ENCODE measurements around the gene GALNT17.

DNA sequence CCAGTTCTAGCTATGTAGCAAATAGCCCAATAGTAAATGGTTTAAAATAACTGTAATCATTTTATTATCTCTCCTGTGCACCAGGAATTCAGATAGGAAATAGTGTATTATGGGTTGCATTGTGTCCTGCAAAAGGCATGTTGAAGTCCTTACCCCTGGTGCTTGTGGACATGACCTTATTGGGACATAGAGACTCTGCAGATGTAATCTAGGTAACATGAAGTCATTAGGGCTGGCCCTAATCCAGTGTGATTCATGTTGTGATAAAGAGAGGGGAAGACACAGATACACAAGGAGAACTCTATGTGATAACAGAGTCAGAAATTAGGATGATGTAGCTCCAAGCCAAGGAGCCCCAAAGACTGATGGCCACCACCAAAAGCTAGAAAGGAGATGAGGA, 462.8 kb downstream of the GALNT17 start:
- no peak for TF ChIP-seq CTCF (conservative IDR thresholded peaks at IDR 0.05)
- TF ChIP-seq EZH2 (IDR thresholded peaks at IDR 0.05; ENCODE audit: low read depth), result no peak
